Esophagus muscularis mucosa (tissue), 4 donors: ENCODE results near the gene MYO1E. TPM values are rescaled to one million over a fixed set of nuclear protein-coding genes. Genes with fewer than 3 reads are reported as not detected.

Experiments used
- DNase-seq: peaks from one replicate; pipeline ENCODE4 v3.0.0-alpha.2; 2017; ENCODE audit errors: extremely low spot score
- H3K27ac ChIP-seq, 4 donors: fragments of 200-600 bp; sonication (generic); replicated peaks in 1 of 4; 1 replicate in 3 of 4; 2 replicates in 1 of 4; pipeline ENCODE4 v1.5.1; 2016 to 2019; ENCODE audit warnings: mild to moderate bottlenecking in 1 of 4
- H3K27me3 ChIP-seq, 4 donors: fragments of 200-600 bp; sonication (generic); one replicate each; pipeline versions ENCODE4 v1.5.1 to v1.6.0; 2016 to 2019
- H3K36me3 ChIP-seq, 4 donors: fragments of 200-600 bp; sonication (generic); one replicate each; pipeline ENCODE4 v1.5.1; 2016 to 2019
- H3K4me1 ChIP-seq, 4 donors: fragments of 200-600 bp; sonication (generic); one replicate each; pipeline ENCODE4 v1.5.1; 2016 to 2019
- H3K4me3 ChIP-seq, 4 donors: fragments of 200-600 bp; sonication (generic); 1 replicate in 2 of 4; 2 replicates in 2 of 4; pipeline ENCODE4 v1.5.1; 2016 to 2019; ENCODE audit warnings: mild to moderate bottlenecking in 4 of 4, moderate library complexity in 1 of 4
- H3K9me3 ChIP-seq, 4 donors: fragments of 200-600 bp; sonication (generic); 1 replicate in 3 of 4; 2 replicates in 1 of 4; pipeline ENCODE4 v1.5.1; 2016 to 2019
- CTCF ChIP-seq, 3 experiments: fragments of 200-600 bp in 2 of 3; fragments of 450-650 bp in 1 of 3; sonication (generic) in 2 of 3; IDR thresholded peaks; one replicate each; pipeline ENCODE4 v1.5.1; 2017 to 2019; ENCODE audit warnings: antibody characterized with exemption in 3 of 3, mild to moderate bottlenecking in 2 of 3, moderate library complexity in 1 of 3
- EP300 ChIP-seq: sonication (generic); formaldehyde crosslinking; IDR thresholded peaks from one replicate; pipeline ENCODE4 v1.6.1; 2017; ENCODE audit warnings: antibody characterized with exemption
- POLR2A ChIP-seq: fragments of 450-650 bp; IDR thresholded peaks from one replicate; pipeline ENCODE4 v1.6.1; 2017; ENCODE audit warnings: antibody characterized with exemption, moderate library complexity, mild to moderate bottlenecking, low read depth
- POLR2AphosphoS5 ChIP-seq, 2 donors: sonication (generic); formaldehyde crosslinking; IDR thresholded peaks; one replicate each; pipeline ENCODE4 v1.6.1; 2017; ENCODE audit warnings: antibody characterized with exemption in 2 of 2
- WGBS: methylation state at CpG from one replicate; pipeline ENCODE4 v1.1.5; 2018; 5-methylcytosine and 5-hydroxymethylcytosine counted together
- intact Hi-C: fragments of 100-400 bp; cut with DNase I; formaldehyde crosslinking; loops from one replicate; pipeline ENCODE4 v1.15.1; 2023
- total RNA-seq, 4 donors: library from RNA; depleted of rRNA; stranded (reverse); fragments of >200 nt; gene quantifications; one replicate each; pipeline versions ENCODE4 v1.1.0 to v1.2.1, GENCODE V29; 2016

The MYO1E gene
- total RNA-seq, 4 donors from 2014 or later: 32.7 to 39.9 (median 37.6) TPM

GRCh38 chr15:59309405-59309804, 63.3 kb downstream of the MYO1E start:
- H3K4me3 ChIP-seq: no peak overlapping the region
- 84% methylated on average over 5 of the region's 5 CpGs for WGBS
- no peak for TF ChIP-seq CTCF (IDR thresholded peaks at IDR 0.05)
- no peak for TF ChIP-seq POLR2AphosphoS5 (IDR thresholded peaks at IDR 0.05)
- no peak for TF ChIP-seq EP300
- TF ChIP-seq POLR2A: no peak
- no peak overlapping the region for H3K27ac ChIP-seq
- H3K36me3 ChIP-seq: no peaks in the 10 kb centered on the region
- H3K9me3 ChIP-seq: no peaks in the 10 kb centered on the region
- H3K4me1 ChIP-seq: peaks cover 34 to 48% (median 44%) of the 10 kb centered on the region in 4 donors
- H3K27me3 ChIP-seq: no peaks in the 10 kb centered on the region
- no peak for DNase-seq
- intact Hi-C loops: no loop called here

GRCh38 chr15:59307165-59307537, 65.5 kb downstream of the MYO1E start:
- no peaks in the 10 kb centered on the region for H3K9me3 ChIP-seq
- H3K27ac ChIP-seq: peak overlapping the region in 1 of 4 donors; percentile 3
- H3K4me3 ChIP-seq: no peak overlapping the region
- no peak for DNase-seq
- peaks cover 13 to 41% (median 29%) of the 10 kb centered on the region in 4 donors for H3K4me1 ChIP-seq
- H3K36me3 ChIP-seq: no peaks in the 10 kb centered on the region
- intact Hi-C loops: no loop called here
- no peaks in the 10 kb centered on the region for H3K27me3 ChIP-seq
- TF ChIP-seq CTCF (IDR thresholded peaks at IDR 0.05) (no peak), POLR2AphosphoS5 (IDR thresholded peaks at IDR 0.05) (no peak), EP300 (no peak), POLR2A (no peak)
- 92% methylated on average over 6 of the region's 6 CpGs for WGBS

GRCh38 chr15:59306520-59307164, 66.0 kb downstream of the MYO1E start:
- intact Hi-C loops: no loop called here
- Histone ChIP-seq H3K4me3 (no peak overlapping the region), H3K4me1 (peaks cover 12 to 43% (median 28%) of the 10 kb centered on the region in 4 donors), H3K27ac (peak overlapping the region in 2 of 4 donors; percentile 3), H3K9me3 (no peaks in the 10 kb centered on the region), H3K36me3 (no peaks in the 10 kb centered on the region), H3K27me3 (no peaks in the 10 kb centered on the region)
- TF ChIP-seq POLR2AphosphoS5 (IDR thresholded peaks at IDR 0.05): no peak
- no peak for TF ChIP-seq POLR2A
- TF ChIP-seq EP300: no peak
- no peak for TF ChIP-seq CTCF (IDR thresholded peaks at IDR 0.05)
- WGBS: 83% methylated on average over 7 of the region's 7 CpGs
- DNase-seq: no peak

GRCh38 chr15:59304807-59305206, 67.9 kb downstream of the MYO1E start:
- Histone ChIP-seq H3K27ac (peak overlapping the region in 1 of 4 donors; percentile 25), H3K4me1 (peaks cover 20 to 61% (median 39%) of the 10 kb centered on the region in 4 donors)
- DNase-seq: no peak

More at GRCh38 chr15:59304807-59305206, 67.9 kb downstream of the MYO1E start:
- Histone ChIP-seq H3K27me3 (no peaks in the 10 kb centered on the region), H3K4me3 (no peak overlapping the region), H3K36me3 (no peaks in the 10 kb centered on the region), H3K9me3 (no peaks in the 10 kb centered on the region)
- TF ChIP-seq EP300 (no peak), POLR2A (no peak), POLR2AphosphoS5 (IDR thresholded peaks at IDR 0.05) (no peak), CTCF (IDR thresholded peaks at IDR 0.05) (no peak)
- 92% methylated on average over 6 of the region's 6 CpGs for WGBS
- intact Hi-C loops: no loop called here
